NCI-H510A (cell line): ENCODE data around the gene HECA.
A peak's percentile ranks its signal among the peaks of the same experiment; 100 is the strongest.
"Not testable (repeated sequence)": the region's sequence is repeated elsewhere in the genome, so short reads cannot be mapped to it uniquely, and the experiment has no call there.

Experiments
- DNase-seq: peaks from one replicate; lab custom pipeline; 2025; lab: John Stamatoyannopoulos, UW

HECA gene

GRCh38 chr6:139210766-139211165, 75.9 kb downstream of the HECA start:
- DNase-seq, result not testable (repeated sequence)

DNA sequence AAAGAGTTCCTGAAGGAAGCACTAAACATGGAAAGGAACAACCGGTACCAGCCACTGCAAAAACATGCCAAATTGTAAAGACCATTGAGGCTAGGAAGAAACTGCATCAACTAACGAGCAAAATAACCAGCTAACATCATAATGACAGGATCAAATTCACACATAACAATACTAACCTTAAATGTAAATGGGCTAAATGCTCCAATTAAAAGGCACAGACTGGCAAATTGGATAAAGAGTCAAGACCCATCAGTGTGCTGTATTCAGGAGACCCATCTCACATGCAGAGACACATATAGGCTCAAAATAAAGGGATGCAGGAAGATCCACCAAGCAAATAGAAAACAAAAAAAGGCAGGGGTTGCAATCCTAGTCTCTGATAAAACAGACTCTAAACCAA, 77.6 kb downstream of the HECA start:
- not testable (repeated sequence) for DNase-seq

DNA sequence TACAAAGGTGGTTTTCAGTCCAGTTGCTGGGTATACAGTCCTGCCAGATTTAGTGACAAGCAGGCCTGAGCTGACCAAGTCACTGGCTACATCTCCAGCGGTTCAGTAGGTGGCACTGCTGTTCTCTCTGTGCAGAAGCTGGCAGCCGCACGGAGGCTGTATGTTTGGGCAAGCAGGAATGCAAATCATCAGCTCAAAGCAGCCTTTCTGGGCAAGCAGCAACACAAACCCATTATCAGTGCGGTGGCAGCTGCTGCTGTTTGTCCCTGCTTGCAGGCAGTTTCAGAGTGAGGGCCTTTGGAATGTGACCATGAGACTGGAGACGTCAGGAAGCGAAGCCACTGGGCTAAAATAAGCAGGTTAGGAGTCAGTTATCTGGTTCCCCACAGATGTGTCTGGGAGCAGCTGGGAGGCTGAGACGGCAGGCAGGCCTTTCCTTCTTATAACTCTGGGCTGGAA, 84.4 kb downstream of the HECA start:
- peak; percentile 56 for DNase-seq

GRCh38 chr6:139219746-139220145, 84.9 kb downstream of the HECA start:
- DNase-seq, result no peak

DNA sequence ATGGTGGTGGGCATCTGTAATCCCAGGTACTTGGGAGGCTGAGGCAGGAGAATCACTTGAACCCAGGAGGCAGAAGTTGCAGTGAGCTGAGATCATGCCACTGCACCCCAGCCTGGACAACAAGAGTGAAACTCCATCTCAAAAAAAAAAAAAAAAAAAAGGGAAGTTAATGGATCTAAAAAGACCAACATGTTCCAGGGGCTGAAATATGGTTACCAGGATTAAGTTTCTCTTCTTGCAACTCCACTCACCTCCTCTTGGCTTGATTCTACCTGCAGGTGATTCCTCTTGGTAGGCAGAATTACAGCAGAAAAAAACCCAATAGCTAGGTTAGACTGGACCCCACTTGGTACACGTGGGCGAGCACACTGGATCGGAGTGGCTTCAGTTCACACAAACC, 93.5 kb downstream of the HECA start:
- DNase-seq, result not testable (repeated sequence)
